Breast epithelium (tissue), 3 donors: ENCODE measurements around the gene BACE2.

Experiments used
- POLR2A ChIP-seq: fragments of 450-650 bp; IDR thresholded peaks from one replicate; pipeline ENCODE4 v1.6.1; 2016; ENCODE audit warnings: antibody characterized with exemption, mild to moderate bottlenecking, moderate library complexity
- POLR2AphosphoS5 ChIP-seq, 3 donors: sonication (generic); formaldehyde crosslinking; IDR thresholded peaks; one replicate each; pipeline ENCODE4 v1.6.1; 2017; ENCODE audit warnings: antibody characterized with exemption in 3 of 3
- TF ChIP-seq, protein P1 (sequence below), 3 donors: fragments of 450-650 bp; IDR thresholded peaks; one replicate each; pipeline ENCODE4 v1.5.1; 2016 to 2017; ENCODE audit warnings: antibody characterized with exemption in 3 of 3, mild to moderate bottlenecking in 3 of 3, moderate library complexity in 3 of 3

DNA sequence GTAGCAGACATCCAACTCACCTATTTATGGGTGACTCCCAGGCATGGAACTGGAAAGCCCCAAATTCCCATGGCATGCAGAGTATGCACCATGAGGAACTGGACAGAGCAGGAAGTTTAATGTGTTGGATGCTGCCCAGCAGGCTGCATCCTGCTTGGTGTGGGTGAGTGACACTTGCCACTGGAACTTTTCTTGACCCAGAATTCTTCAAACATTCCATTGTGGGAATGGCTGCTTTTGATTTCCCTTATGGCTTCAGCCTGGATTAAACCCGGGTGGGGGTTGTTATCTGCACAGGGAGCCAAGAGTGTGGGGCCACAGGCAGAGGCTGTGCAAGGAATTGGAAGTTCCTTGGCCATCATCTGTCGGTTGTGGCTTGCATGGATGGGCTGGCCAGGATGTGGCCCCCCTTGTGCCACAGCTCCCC lies 26.9 kb upstream of the BACE2 start:
- TF ChIP-seq POLR2A, result no peak
- TF ChIP-seq, protein P1, sequence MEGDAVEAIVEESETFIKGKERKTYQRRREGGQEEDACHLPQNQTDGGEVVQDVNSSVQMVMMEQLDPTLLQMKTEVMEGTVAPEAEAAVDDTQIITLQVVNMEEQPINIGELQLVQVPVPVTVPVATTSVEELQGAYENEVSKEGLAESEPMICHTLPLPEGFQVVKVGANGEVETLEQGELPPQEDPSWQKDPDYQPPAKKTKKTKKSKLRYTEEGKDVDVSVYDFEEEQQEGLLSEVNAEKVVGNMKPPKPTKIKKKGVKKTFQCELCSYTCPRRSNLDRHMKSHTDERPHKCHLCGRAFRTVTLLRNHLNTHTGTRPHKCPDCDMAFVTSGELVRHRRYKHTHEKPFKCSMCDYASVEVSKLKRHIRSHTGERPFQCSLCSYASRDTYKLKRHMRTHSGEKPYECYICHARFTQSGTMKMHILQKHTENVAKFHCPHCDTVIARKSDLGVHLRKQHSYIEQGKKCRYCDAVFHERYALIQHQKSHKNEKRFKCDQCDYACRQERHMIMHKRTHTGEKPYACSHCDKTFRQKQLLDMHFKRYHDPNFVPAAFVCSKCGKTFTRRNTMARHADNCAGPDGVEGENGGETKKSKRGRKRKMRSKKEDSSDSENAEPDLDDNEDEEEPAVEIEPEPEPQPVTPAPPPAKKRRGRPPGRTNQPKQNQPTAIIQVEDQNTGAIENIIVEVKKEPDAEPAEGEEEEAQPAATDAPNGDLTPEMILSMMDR (IDR thresholded peaks at IDR 0.05), result no peak
- TF ChIP-seq POLR2AphosphoS5 (IDR thresholded peaks at IDR 0.05), result no peak
